PC-9 (cell line): ENCODE results near the gene RPS29. TPM values are rescaled to one million over a fixed set of nuclear protein-coding genes. Genes with fewer than 3 reads are reported as not detected.

ENCODE experiments used
- BruUV-seq: library from RNA; stranded (reverse); fragments of 400-500 nt; replicated peaks from 2 replicates; lab custom pipeline; 2021; lab: Mats Ljungman, UMichigan
- CTCF ChIA-PET: fragments of 300-600 bp; sonication (Branson Sonifier 250); formaldehyde crosslinking; loops from one replicate; lab custom pipeline; 2022; ENCODE audit warnings: antibody characterized with exemption; lab: Charles Lee
- POLR2A ChIA-PET: fragments of 300-600 bp; sonication (Branson Sonifier 250); formaldehyde crosslinking; loops from one replicate; lab custom pipeline; 2022; ENCODE audit warnings: antibody characterized with exemption; ENCODE audit not compliant: unreplicated experiment; lab: Charles Lee
- DNase-seq, 2 experiments: peaks; one replicate each; pipeline versions ENCODE4 v3.0.0 to v3.0.0-alpha.2; 2015 to 2022; ENCODE audit warnings: mixed read lengths in 1 of 2
- H2AFZ ChIP-seq: fragments of 200-600 bp; sonication (generic); 2 replicates; pipeline ENCODE4 v1.8.1; 2017; ENCODE audit warnings: antibody characterized with exemption
- H3F3A ChIP-seq: fragments of 200-600 bp; sonication (generic); 2 replicates; pipeline ENCODE4 v1.8.1; 2017; ENCODE audit warnings: antibody characterized with exemption, mild to moderate bottlenecking, low read depth; ENCODE audit not compliant: insufficient read depth
- H3K27ac ChIP-seq: fragments of 200-600 bp; sonication (generic); 2 replicates; pipeline ENCODE4 v1.6.1; 2016; ENCODE audit warnings: mixed run types
- H3K27me3 ChIP-seq: fragments of 200-600 bp; sonication (generic); 2 replicates; pipeline ENCODE4 v1.6.1; 2016; ENCODE audit warnings: low read depth, mixed run types; ENCODE audit not compliant: insufficient read depth
- H3K36me3 ChIP-seq: fragments of 200-600 bp; sonication (generic); 2 replicates; pipeline ENCODE4 v1.6.1; 2016; ENCODE audit warnings: low read depth, mixed run types
- H3K4me1 ChIP-seq: fragments of 200-600 bp; sonication (generic); replicated peaks from 2 replicates; pipeline ENCODE4 v1.6.1; 2016; ENCODE audit warnings: mixed run types; ENCODE audit not compliant: insufficient read depth
- H3K4me2 ChIP-seq: fragments of 200-600 bp; sonication (generic); 2 replicates; pipeline ENCODE4 v1.6.1; 2017; ENCODE audit warnings: mixed run types
- H3K4me3 ChIP-seq: fragments of 200-600 bp; sonication (generic); 2 replicates; pipeline ENCODE4 v1.6.1; 2016; ENCODE audit warnings: mixed run types
- H3K79me2 ChIP-seq: fragments of 200-600 bp; sonication (generic); 2 replicates; pipeline ENCODE4 v1.6.1; 2017; ENCODE audit warnings: low read depth, mixed run types
- H3K9me2 ChIP-seq: fragments of 200-600 bp; sonication (generic); 2 replicates; pipeline ENCODE4 v1.8.1; 2017; ENCODE audit warnings: mild to moderate bottlenecking; ENCODE audit not compliant: insufficient read depth
- H3K9me3 ChIP-seq: fragments of 200-600 bp; sonication (generic); 2 replicates; pipeline ENCODE4 v1.8.1; 2016; ENCODE audit warnings: low read depth; ENCODE audit not compliant: insufficient read depth
- H4K20me1 ChIP-seq: fragments of 200-600 bp; sonication (generic); 2 replicates; pipeline ENCODE4 v1.8.1; 2017; ENCODE audit not compliant: insufficient read depth
- CTCF ChIP-seq: fragments of 200-600 bp; sonication (generic); conservative IDR thresholded peaks from 2 replicates; pipeline ENCODE4 v1.6.1; 2017; ENCODE audit warnings: mixed run types, antibody characterized with exemption, mild to moderate bottlenecking, moderate library complexity
- EZH2 ChIP-seq: fragments of 200-600 bp; sonication (generic); IDR thresholded peaks from 2 replicates; pipeline ENCODE4 v1.8.0; 2017; ENCODE audit warnings: antibody characterized with exemption, low read depth
- intact Hi-C: fragments of 100-400 bp; cut with micrococcal nuclease; formaldehyde crosslinking; loops from one replicate; pipeline ENCODE4 v1.10.0; 2022; ENCODE audit not compliant: unreplicated experiment
- total RNA-seq: library from RNA; stranded (reverse); gene quantifications from 2 replicates; pipeline ENCODE4 v1.2.3, GENCODE V29; 2021

The RPS29 gene
- total RNA-seq, 1 experiment from 2014 or later, result 1,294 TPM

DNA sequence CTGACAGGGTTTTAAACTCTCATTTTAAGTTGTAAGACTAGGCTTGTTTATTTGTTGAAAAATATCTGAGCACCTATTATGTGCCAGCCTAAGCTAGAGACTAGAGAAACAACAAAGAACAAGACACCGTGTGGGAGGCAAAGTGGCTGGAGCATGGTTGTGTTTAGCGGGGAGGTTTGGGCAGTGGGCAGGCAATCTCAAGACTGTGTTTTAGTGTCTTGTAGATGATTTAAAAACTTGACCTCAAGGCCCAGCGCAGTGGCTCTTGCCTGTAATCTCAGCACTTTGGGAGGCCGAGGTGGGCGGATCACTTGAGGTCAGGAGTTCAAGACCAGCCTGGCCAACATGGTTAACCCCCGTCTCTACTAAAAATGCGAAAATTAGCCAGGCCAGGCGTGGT, 26.5 kb upstream of the RPS29 start:
- CTCF ChIA-PET, result interaction anchor here (0.7 kb wide), 1 partner anchor 1237 kb away, joined by 4 read pairs; no protein-coding TSS in a partner anchor
- H3K4me2 ChIP-seq, result no peak overlapping the region
- peaks cover 8% of the 10 kb centered on the region for H3K79me2 ChIP-seq
- H3K4me1 ChIP-seq, result peaks cover 7% of the 10 kb centered on the region
- intact Hi-C loops, result no loop called here
- POLR2A ChIA-PET, result interaction anchor here (0.6 kb wide), 2 partner anchors 543 to 1174 kb away, joined by 3 to 11 read pairs; no protein-coding TSS in a partner anchor
- TF ChIP-seq EZH2 (no peak), CTCF (no peak)
- H2AFZ ChIP-seq, result no peak overlapping the region
- H3K27ac ChIP-seq, result no peak overlapping the region
- H3K36me3 ChIP-seq, result peaks cover 12% of the 10 kb centered on the region
- no TSS peak for BruUV-seq
- no peaks in the 10 kb centered on the region for H3K9me2 ChIP-seq
- no peaks in the 10 kb centered on the region for H3K9me3 ChIP-seq
- no peaks in the 10 kb centered on the region for H3K27me3 ChIP-seq
- peaks cover 28% of the 10 kb centered on the region for H3F3A ChIP-seq
- no peak overlapping the region for H3K4me3 ChIP-seq
- H4K20me1 ChIP-seq, result peaks cover 10% of the 10 kb centered on the region
- DNase-seq, result no peak

DNA sequence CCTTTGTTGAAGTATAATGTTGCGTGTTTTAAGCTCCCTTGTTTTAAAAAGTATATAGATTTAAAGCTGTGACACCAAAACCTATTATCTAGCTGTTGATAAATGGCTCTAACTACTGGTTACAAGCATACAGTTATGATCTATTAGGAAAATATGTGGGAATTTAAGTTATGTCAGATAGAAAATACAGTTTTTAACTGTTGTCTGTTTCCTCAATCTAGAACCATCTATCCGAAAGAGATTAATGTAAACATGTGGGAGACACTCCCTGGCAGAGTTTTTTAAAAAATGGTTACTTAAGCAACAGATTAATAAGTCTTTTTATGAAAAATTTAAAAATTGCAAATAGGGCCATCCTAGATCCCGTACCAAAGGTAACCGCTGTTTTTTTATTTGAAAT, 26.1 kb upstream of the RPS29 start:
- Histone ChIP-seq H3K4me2 (no peak overlapping the region), H3K27me3 (no peaks in the 10 kb centered on the region), H3K9me2 (no peaks in the 10 kb centered on the region), H3K79me2 (peaks cover 3% of the 10 kb centered on the region; the same call in 1 of the 2 replicates), H3K9me3 (no peaks in the 10 kb centered on the region), H3K4me1 (peaks cover 3% of the 10 kb centered on the region), H3K4me3 (no peak overlapping the region), H3K27ac (no peak overlapping the region), H2AFZ (no peak overlapping the region), H4K20me1 (peaks cover 6% of the 10 kb centered on the region; the same call in 1 of the 2 replicates), H3K36me3 (peaks cover 8% of the 10 kb centered on the region), H3F3A (peaks cover 24% of the 10 kb centered on the region)
- ChIA-PET CTCF (no interaction called here), POLR2A (interaction anchor here (0.6 kb wide), 2 partner anchors 544 to 1174 kb away, joined by 3 to 11 read pairs; no protein-coding TSS in a partner anchor)
- intact Hi-C loops, result no loop called here
- BruUV-seq, result no TSS peak
- TF ChIP-seq CTCF, result no peak
- no peak for DNase-seq

DNA sequence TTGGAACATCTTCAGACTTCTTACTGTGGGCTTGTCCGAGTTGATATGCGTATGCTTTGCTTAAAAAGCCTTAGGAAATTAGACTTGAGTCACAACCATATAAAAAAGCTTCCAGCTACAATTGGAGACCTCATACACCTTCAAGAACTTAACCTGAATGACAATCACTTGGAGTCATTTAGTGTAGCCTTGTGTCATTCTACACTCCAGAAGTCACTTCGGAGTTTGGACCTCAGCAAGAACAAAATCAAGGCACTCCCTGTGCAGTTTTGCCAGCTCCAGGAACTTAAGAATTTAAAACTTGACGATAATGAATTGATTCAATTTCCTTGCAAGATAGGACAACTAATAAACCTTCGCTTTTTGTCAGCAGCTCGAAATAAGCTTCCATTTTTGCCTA, 21.4 kb upstream of the RPS29 start:
- TF ChIP-seq CTCF (no peak), EZH2 (no peak)
- H3K4me3 ChIP-seq, result no peak overlapping the region
- no peak for DNase-seq
- no peaks in the 10 kb centered on the region for H3K9me3 ChIP-seq
- no peak overlapping the region for H3K4me2 ChIP-seq
- H2AFZ ChIP-seq, result no peak overlapping the region
- H3K4me1 ChIP-seq, result no peaks in the 10 kb centered on the region
- peaks cover 4% of the 10 kb centered on the region; the same call in 1 of the 2 replicates for H3K36me3 ChIP-seq
- H3K27me3 ChIP-seq, result no peaks in the 10 kb centered on the region
- no peak overlapping the region for H3K27ac ChIP-seq
- CTCF ChIA-PET, result no interaction called here
- intact Hi-C loops, result no loop called here
- H3F3A ChIP-seq, result 0 out of 2 replicates have a peak, but pooled peaks cover 3% of the 10 kb centered on the region
- no peaks in the 10 kb centered on the region for H3K9me2 ChIP-seq
- H3K79me2 ChIP-seq, result 0 out of 2 replicates have a peak, but pooled peaks cover under 1% of the 10 kb centered on the region
- POLR2A ChIA-PET, result interaction anchor here (0.5 kb wide), 1 partner anchor 169 kb away, joined by 3 read pairs; no protein-coding TSS in a partner anchor
- BruUV-seq, result no TSS peak
- no peaks in the 10 kb centered on the region for H4K20me1 ChIP-seq
